Measurements from ENCODE around the gene SLC35F6. TPM values are rescaled to one million over a fixed set of nuclear protein-coding genes. Genes with fewer than 3 reads are reported as not detected.
A peak's percentile ranks its signal among the peaks of the same experiment; 100 is the strongest.

SLC35F6 gene
- polyA plus RNA-seq, 2 of the 4 experiments (the other 2 are of a cell fraction), result 41.3 to 46.9 TPM

DNA sequence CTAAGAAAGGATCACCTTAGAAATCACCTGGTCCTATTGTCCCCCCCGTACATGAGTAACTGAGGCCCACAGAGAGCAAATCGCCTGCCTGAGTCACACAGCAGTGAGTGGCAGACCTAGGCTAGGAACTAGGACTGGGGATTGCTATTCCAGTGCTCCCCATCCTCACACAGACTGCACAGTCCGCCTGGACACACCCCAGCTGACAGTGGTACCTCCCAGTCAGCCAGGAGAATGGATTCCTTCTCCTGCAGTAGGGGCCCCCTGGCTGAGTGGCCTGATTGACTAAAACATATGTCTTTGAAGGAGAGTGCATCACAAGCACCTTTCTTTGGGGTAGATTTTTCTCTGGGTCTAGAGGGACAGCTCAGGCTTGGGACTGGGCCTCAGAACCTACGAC lies 32.4 kb upstream of the SLC35F6 start (continued):
- TF ChIP-seq EHF (CRISPR knock-in tag; IDR thresholded peaks at IDR 0.05) (no peak), FOSL2 (IDR thresholded peaks at IDR 0.05) (no peak), FOSL2 (CRISPR knock-in tag; IDR thresholded peaks at IDR 0.05) (no peak), JUNB (IDR thresholded peaks at IDR 0.05) (no peak)

DNA sequence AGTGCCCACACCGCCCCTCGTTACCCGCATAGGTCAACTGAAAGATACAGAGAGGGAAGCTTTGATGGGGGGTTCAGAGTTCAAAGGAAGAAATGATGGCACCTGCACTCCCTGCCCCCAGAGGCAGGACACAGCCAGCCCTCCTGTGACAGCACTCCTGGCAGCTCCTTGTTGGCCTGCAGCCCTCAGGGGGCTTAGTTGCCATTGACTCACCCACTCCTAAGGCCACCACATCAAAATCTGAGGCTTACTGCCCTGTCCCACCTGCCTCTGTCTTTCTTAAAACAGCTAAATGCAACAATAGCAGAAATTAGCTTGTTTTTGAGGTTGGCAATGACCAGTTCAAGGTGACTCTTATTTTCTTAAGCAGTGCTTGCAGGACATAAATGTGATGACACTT lies 31.6 kb upstream of the SLC35F6 start:
- ATAC-seq (no peak), FAIRE-seq (no peak), DNase-seq (ENCODE audit: low read depth in 1 of 2, low spot score in 1 of 2) (no peak)
- H3K4me1 ChIP-seq, result peaks cover 57% of the 10 kb centered on the region
- H3K27ac ChIP-seq, result peak overlapping the region; percentile 24 to 94; a peak in 5 of 6 replicates
- H3K4me3 ChIP-seq, result no peak overlapping the region
- POLR2A ChIA-PET, result interaction anchor here (1.1 kb wide), 1 partner anchor 40 kb away, joined by 3 read pairs; the partner anchor contains the start of gene KCNK3
- no peaks in the 10 kb centered on the region for H3K9me3 ChIP-seq
- TF ChIP-seq MAFK (IDR thresholded peaks at IDR 0.05; ENCODE audit: partially characterized antibody), result no peak
- TF ChIP-seq, protein P1, sequence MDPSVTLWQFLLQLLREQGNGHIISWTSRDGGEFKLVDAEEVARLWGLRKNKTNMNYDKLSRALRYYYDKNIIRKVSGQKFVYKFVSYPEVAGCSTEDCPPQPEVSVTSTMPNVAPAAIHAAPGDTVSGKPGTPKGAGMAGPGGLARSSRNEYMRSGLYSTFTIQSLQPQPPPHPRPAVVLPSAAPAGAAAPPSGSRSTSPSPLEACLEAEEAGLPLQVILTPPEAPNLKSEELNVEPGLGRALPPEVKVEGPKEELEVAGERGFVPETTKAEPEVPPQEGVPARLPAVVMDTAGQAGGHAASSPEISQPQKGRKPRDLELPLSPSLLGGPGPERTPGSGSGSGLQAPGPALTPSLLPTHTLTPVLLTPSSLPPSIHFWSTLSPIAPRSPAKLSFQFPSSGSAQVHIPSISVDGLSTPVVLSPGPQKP (IDR thresholded peaks at IDR 0.05; ENCODE audit: low read depth, low read length), result no peak
- TF ChIP-seq EHMT2 (IDR thresholded peaks at IDR 0.05; ENCODE audit: low read depth), result no peak
- no peak for TF ChIP-seq PBX3 (IDR thresholded peaks at IDR 0.05)
- no peak for TF ChIP-seq KDM5A (IDR thresholded peaks at IDR 0.05)
- TF ChIP-seq POLR2AphosphoS2 (conservative IDR thresholded peaks at IDR 0.05; ENCODE audit: low read length), result no peak
- no peak for TF ChIP-seq CEBPB (IDR thresholded peaks at IDR 0.05)
- TF ChIP-seq HOXB13 (CRISPR knock-in tag; IDR thresholded peaks at IDR 0.05; ENCODE audit: low read depth), result no peak
- TF ChIP-seq USF2 (IDR thresholded peaks at IDR 0.05), result no peak
- no peak for TF ChIP-seq ESRRA (IDR thresholded peaks at IDR 0.05; ENCODE audit: borderline replicate concordance, low read length)
- TF ChIP-seq EP300 (IDR thresholded peaks at IDR 0.05), result no peak
- TF ChIP-seq JUN (IDR thresholded peaks at IDR 0.05), result no peak
- no peak overlapping the region for H3K4me2 ChIP-seq
- 95% methylated on average over 3 of the region's 3 CpGs for WGBS (ENCODE audit: missing lambda C conversion rate)
- CTCF ChIA-PET, result interaction anchor here (1.0 to 22.6 kb wide), 6 partner anchors 14 to 122 kb away, joined by 3 to 736 read pairs (median 6); partner anchors contain the start of gene CIB4

DNA sequence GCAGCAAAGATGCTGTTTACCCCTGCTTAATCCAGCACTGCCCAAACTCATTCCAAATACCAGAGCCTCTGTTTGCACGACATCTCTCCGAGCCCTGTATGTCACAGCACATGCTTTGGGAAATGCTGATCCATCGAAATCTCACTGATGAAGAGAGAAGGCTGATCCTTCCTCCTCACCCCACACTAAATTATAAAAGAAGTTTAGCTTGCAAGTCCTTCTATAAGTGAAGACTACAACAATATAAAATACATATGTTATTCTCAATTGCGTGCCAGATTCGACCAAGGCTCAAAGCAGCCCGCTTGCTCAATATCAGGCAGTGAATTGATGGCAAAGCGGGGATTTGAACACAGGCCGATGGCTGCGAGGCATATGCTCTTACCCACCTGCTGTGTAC lies 30.7 kb upstream of the SLC35F6 start:
- ChIA-PET CTCF (interaction anchor here (1.0 to 22.6 kb wide), 9 partner anchors 9 to 230 kb away, joined by 3 to 736 read pairs (median 7); no protein-coding TSS in a partner anchor), POLR2A (no interaction called here)
- no peak for DNase-seq (ENCODE audit: low read depth in 1 of 2, low spot score in 1 of 2)
- Histone ChIP-seq H3K4me1 (peaks cover 57% of the 10 kb centered on the region), H3K9me3 (no peaks in the 10 kb centered on the region), H3K4me3 (no peak overlapping the region), H3K27ac (peak overlapping the region; percentile 4 to 94; a peak in 4 of 6 replicates), H3K4me2 (no peak overlapping the region)
- no peak for FAIRE-seq
- peak; percentile 90 for TF ChIP-seq MAFK (IDR thresholded peaks at IDR 0.05; ENCODE audit: partially characterized antibody)
- TF ChIP-seq CBX2 (IDR thresholded peaks at IDR 0.05; ENCODE audit: borderline replicate concordance, low read depth), result no peak
- WGBS (ENCODE audit: missing lambda C conversion rate), result 87% methylated on average over 9 of the region's 9 CpGs
- no peak for ATAC-seq

DNA sequence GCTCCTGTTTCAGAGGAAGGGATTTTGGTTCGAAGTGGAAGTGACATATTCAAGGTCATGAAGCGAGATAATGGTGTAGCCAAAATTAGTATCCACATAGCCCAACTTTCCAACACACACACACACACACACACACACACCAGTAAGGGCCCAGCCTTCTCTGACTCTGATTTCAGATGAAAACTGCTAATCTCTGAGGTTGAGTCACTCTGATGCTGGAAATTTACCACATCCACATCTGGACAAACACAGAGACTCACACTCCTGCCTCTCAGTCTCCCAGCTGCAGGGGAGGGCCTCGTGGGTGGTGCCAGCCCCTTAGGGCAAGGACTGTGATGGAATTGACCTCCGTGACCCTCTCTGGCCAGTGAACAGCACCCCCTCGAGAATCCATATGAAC lies 29.0 kb upstream of the SLC35F6 start:
- ATAC-seq (peak; percentile 51 to 61; a peak in 4 of 6 replicates), DNase-seq (ENCODE audit: low read depth in 1 of 2, low spot score in 1 of 2) (peak in 1 of 2 experiments; percentile 86), FAIRE-seq (no peak)
- ChIA-PET CTCF (interaction anchor here (1.0 to 22.6 kb wide), 5 partner anchors 10 to 156 kb away, joined by 3 to 736 read pairs (median 107); no protein-coding TSS in a partner anchor), POLR2A (no interaction called here)
- Histone ChIP-seq H3K4me3 (no peak overlapping the region), H3K4me1 (peaks cover 52% of the 10 kb centered on the region), H3K27ac (peak overlapping the region; percentile 68 to 94; a peak in 5 of 6 replicates), H3K4me2 (peak overlapping the region; percentile 17), H3K9me3 (no peaks in the 10 kb centered on the region)
- WGBS (ENCODE audit: missing lambda C conversion rate), result 39% methylated on average over 5 of the region's 5 CpGs
- TF ChIP-seq ZSCAN20 (CRISPR knock-in tag; IDR thresholded peaks at IDR 0.05), result no peak
- no peak for TF ChIP-seq CHD2 (IDR thresholded peaks at IDR 0.05; ENCODE audit: low read length, partially characterized antibody)
- TF ChIP-seq ZC3H11A (IDR thresholded peaks at IDR 0.05), result no peak
- no peak for TF ChIP-seq ZFP36 (IDR thresholded peaks at IDR 0.05; ENCODE audit: borderline replicate concordance, partially characterized antibody)
- no peak for TF ChIP-seq SREBF2 (IDR thresholded peaks at IDR 0.05)
- TF ChIP-seq KDM5A (IDR thresholded peaks at IDR 0.05), result no peak
- no peak; a peak in 2 of 5 replicates for TF ChIP-seq EP300 (IDR thresholded peaks at IDR 0.05)
- TF ChIP-seq POLR2A (IDR thresholded peaks at IDR 0.05; ENCODE audit: low read length), result no peak
- TF ChIP-seq NPAS2 (CRISPR knock-in tag; IDR thresholded peaks at IDR 0.05; ENCODE audit: borderline replicate concordance), result no peak
- TF ChIP-seq GATA3 (IDR thresholded peaks at IDR 0.05; ENCODE audit: borderline replicate concordance), result peak; percentile 57; the same call in 1 of the 2 replicates
- no peak for TF ChIP-seq HES2 (IDR thresholded peaks at IDR 0.05)
- no peak for TF ChIP-seq MAZ (IDR thresholded peaks at IDR 0.05; ENCODE audit: borderline replicate concordance, low read depth, low read length)
- TF ChIP-seq SMC3 (IDR thresholded peaks at IDR 0.05), result peak; percentile 20; the same call in 1 of the 3 replicates
- TF ChIP-seq CHD4 (IDR thresholded peaks at IDR 0.05; ENCODE audit: borderline replicate concordance), result no peak
- no peak for TF ChIP-seq HEYL (CRISPR knock-in tag; IDR thresholded peaks at IDR 0.05)
- no peak for TF ChIP-seq KDM1A (IDR thresholded peaks at IDR 0.05; ENCODE audit: low read depth)
- TF ChIP-seq NFE2L2 (conservative IDR thresholded peaks at IDR 0.05; ENCODE audit: low read length), result no peak
- TF ChIP-seq FOSL2 (IDR thresholded peaks at IDR 0.05), result no peak
- 0 out of 2 replicates have a peak, but pooled peaks have one; percentile 30 for TF ChIP-seq FOSL2 (CRISPR knock-in tag; IDR thresholded peaks at IDR 0.05)
